Osteocyte (in vitro differentiated cells): ENCODE data around the gene MYMK. TPM values are rescaled to one million over a fixed set of nuclear protein-coding genes. Genes with fewer than 3 reads are reported as not detected.

Experiments used
- DNase-seq: peaks from one replicate; pipeline ENCODE4 v3.0.0; 2021; ENCODE audit warnings: mixed read lengths; ENCODE audit not compliant: unreplicated experiment; ENCODE audit errors: extremely low spot score
- H3K27ac Mint-ChIP-seq: one replicate; pipeline ENCODE4 v1.8.0; 2021; ENCODE audit warnings: mild to moderate bottlenecking, mixed read lengths; ENCODE audit not compliant: unreplicated experiment
- H3K27me3 Mint-ChIP-seq: one replicate; pipeline ENCODE4 v1.8.0; 2021; ENCODE audit warnings: mixed read lengths; ENCODE audit not compliant: unreplicated experiment
- H3K36me3 Mint-ChIP-seq: one replicate; pipeline ENCODE4 v1.8.0; 2021; ENCODE audit warnings: mixed read lengths; ENCODE audit not compliant: unreplicated experiment
- H3K4me1 Mint-ChIP-seq: one replicate; pipeline ENCODE4 v1.8.0; 2021; ENCODE audit warnings: mixed read lengths; ENCODE audit not compliant: unreplicated experiment
- H3K4me3 Mint-ChIP-seq: one replicate; pipeline ENCODE4 v1.8.0; 2021; ENCODE audit warnings: mild to moderate bottlenecking, moderate library complexity, mixed read lengths; ENCODE audit not compliant: unreplicated experiment
- H3K9me3 Mint-ChIP-seq: one replicate; pipeline ENCODE4 v1.8.0; 2021; ENCODE audit warnings: mixed read lengths; ENCODE audit not compliant: unreplicated experiment
- total RNA-seq: library from RNA; stranded (reverse); gene quantifications from 2 replicates; pipeline ENCODE4 v1.2.1, GENCODE V29; 2021
- TF ChIP-seq, protein P1 (sequence below): fragments of 200-600 bp; sonication (generic); IDR thresholded peaks from 2 replicates; pipeline ENCODE4 v1.5.0; 2021; ENCODE audit warnings: antibody characterized with exemption, mild to moderate bottlenecking, moderate library complexity

MYMK gene
- total RNA-seq, 1 donor from 2014 or later, result not detected

DNA sequence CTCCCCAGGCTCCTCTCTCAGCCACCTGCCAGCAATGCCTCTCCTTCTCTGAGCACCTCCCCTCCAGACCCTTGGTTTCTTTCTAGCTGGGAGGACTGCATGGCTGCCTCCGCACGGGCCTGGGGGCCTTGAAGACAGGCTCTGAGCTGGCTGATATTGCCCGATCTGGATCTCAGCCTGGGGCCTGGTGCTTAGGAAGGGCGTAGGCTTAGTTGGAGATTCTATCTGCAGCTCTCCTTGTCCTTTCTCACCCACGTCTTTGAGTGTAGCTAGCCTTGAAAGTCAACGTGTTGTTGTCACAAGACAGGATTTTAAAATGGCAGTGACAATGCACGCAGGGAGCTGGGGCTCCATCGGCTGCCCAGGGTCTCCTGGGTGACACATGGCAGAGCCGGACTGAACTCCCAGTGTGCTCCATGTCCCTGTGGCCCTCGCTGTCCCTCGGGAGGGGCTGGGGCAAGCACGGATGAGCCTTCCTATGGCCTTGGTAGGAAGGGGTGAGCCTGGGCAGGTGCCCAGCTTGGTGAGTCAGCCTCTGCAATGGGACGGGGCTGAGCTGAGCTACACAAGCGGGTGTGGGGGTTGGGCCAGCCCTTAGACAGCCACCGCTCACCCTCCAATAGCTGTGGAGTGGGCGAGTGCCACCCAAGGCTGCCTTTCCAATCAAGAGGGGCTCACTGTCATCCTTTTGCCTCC, 19.2 kb upstream of the MYMK start:
- H3K27ac Mint-ChIP-seq, result no peak overlapping the region
- TF ChIP-seq, protein P1, sequence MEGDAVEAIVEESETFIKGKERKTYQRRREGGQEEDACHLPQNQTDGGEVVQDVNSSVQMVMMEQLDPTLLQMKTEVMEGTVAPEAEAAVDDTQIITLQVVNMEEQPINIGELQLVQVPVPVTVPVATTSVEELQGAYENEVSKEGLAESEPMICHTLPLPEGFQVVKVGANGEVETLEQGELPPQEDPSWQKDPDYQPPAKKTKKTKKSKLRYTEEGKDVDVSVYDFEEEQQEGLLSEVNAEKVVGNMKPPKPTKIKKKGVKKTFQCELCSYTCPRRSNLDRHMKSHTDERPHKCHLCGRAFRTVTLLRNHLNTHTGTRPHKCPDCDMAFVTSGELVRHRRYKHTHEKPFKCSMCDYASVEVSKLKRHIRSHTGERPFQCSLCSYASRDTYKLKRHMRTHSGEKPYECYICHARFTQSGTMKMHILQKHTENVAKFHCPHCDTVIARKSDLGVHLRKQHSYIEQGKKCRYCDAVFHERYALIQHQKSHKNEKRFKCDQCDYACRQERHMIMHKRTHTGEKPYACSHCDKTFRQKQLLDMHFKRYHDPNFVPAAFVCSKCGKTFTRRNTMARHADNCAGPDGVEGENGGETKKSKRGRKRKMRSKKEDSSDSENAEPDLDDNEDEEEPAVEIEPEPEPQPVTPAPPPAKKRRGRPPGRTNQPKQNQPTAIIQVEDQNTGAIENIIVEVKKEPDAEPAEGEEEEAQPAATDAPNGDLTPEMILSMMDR, result no peak
- DNase-seq, result no peak
- H3K4me1 Mint-ChIP-seq, result peaks cover 1% of the 10 kb centered on the region
- H3K27me3 Mint-ChIP-seq, result peaks cover 25% of the 10 kb centered on the region
- H3K4me3 Mint-ChIP-seq, result no peak overlapping the region
- no peaks in the 10 kb centered on the region for H3K36me3 Mint-ChIP-seq
- no peaks in the 10 kb centered on the region for H3K9me3 Mint-ChIP-seq

DNA sequence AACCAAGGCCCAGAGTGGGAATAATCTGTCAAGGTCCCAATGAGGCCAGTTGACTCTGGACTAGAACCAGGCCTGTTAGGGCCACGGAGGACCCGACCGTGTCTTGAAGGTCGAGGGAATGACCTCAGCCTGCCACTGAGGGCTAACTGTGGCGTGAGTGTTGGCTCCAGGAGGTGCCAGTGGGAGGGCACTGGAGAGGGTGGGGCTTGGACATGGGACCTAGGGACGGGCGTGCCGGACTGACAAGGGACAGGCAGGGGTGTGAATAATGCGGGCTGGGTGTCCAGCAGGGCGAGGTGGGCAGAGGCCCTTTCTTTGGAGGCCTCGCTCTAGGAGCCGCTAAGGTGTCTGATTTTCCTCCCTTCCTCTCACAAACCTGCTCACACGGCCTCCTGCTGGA, 17.2 kb upstream of the MYMK start:
- Mint-ChIP-seq H3K36me3 (no peaks in the 10 kb centered on the region), H3K4me3 (no peak overlapping the region), H3K4me1 (peaks cover 1% of the 10 kb centered on the region), H3K27ac (no peak overlapping the region), H3K27me3 (peaks cover 27% of the 10 kb centered on the region), H3K9me3 (no peaks in the 10 kb centered on the region)
- DNase-seq, result no peak
- TF ChIP-seq, protein P1, result no peak

DNA sequence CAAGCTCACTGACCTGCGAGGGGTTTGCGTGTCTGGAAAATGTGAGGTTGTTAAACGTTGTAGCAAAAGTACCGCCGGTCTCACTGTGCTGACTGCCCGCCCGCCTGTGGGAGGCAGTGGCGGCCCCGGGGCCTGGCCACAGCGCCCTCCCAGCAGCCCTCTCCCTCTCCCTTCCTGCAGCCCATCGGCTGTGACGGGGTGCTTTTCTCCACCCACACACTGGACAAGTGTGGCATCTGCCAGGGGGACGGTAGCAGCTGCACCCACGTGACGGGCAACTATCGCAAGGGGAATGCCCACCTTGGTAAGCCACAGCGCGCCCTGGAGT, 15.9 kb upstream of the MYMK start:
- Mint-ChIP-seq H3K27ac (no peak overlapping the region), H3K9me3 (no peaks in the 10 kb centered on the region), H3K4me3 (no peak overlapping the region), H3K4me1 (peaks cover 1% of the 10 kb centered on the region), H3K27me3 (peaks cover 27% of the 10 kb centered on the region), H3K36me3 (no peaks in the 10 kb centered on the region)
- TF ChIP-seq, protein P1, result no peak
- DNase-seq, result no peak

DNA sequence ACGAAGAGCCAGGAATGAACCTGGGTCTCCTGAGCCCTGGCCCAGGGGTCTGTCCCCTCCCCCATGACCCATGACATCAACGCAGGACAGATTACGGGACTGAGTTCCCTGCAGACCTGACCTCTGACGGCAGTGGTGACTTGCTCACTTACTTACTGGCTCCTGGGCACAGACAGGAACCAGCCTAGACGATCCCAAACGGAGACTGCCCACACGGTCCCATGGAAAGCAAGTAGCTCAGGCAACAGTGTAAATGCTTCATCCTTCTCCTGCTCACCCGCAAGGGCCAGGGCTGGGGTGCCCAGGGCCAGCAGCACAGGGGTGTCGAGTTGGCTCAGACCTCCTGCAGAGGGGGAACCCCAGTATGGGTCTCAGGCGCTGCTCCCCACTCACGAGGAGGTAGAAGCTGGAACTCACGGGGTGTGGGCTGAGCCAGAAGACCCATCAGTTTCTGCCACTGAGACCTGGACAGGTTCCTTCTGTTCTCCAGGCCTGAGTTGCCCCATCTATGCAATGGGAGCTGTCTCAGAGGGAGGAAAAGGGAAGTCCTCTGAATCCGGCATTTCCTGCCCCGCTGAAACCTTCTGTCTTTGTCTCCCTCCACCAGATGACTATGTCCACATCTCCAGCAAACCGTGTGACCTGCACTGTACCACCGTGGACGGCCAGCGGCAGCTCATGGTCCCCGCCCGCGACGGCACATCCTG, 15.4 kb upstream of the MYMK start:
- TF ChIP-seq, protein P1, result no peak
- Mint-ChIP-seq H3K4me1 (peaks cover 1% of the 10 kb centered on the region), H3K9me3 (no peaks in the 10 kb centered on the region), H3K27ac (no peak overlapping the region), H3K36me3 (no peaks in the 10 kb centered on the region), H3K27me3 (peaks cover 27% of the 10 kb centered on the region), H3K4me3 (no peak overlapping the region)
- DNase-seq, result no peak
